CD4-positive, CD25-positive, alpha-beta regulatory T cell (primary cell): ENCODE results near the gene PRUNE2. TPM values are rescaled to one million over a fixed set of nuclear protein-coding genes. Genes with fewer than 3 reads are reported as not detected.

Source experiments
- ATAC-seq, 2 donors: fragments of 150-1000 bp; cut with Tn5 transposase; one replicate each; pipeline ENCODE4 v1.10.0; 2021; ENCODE audit warnings: low read depth in 2 of 2, moderate number of reproducible peaks in 2 of 2, moderate library complexity in 1 of 2
- DNase-seq, 3 donors: peaks; one replicate each; pipeline versions ENCODE4 v3.0.0 to v3.0.0-alpha.2; 2012 to 2022; ENCODE audit warnings: mixed read lengths in 1 of 3
- H3K27ac ChIP-seq: one replicate; pipeline ENCODE4 v1.7.0; 2013; ENCODE audit warnings: mild to moderate bottlenecking, low read length; ENCODE audit not compliant: insufficient read depth, poor library complexity, severe bottlenecking
- H3K27me3 ChIP-seq: one replicate; pipeline ENCODE4 v1.7.0; 2013; ENCODE audit warnings: low read length; ENCODE audit not compliant: control insufficient read depth, insufficient read depth
- H3K36me3 ChIP-seq: one replicate; pipeline ENCODE4 v1.7.0; 2013; ENCODE audit warnings: mild to moderate bottlenecking, low read length, moderate library complexity; ENCODE audit not compliant: control insufficient read depth, insufficient read depth
- H3K4me1 ChIP-seq: 2 replicates; pipeline ENCODE4 v1.7.0; 2013; ENCODE audit warnings: mild to moderate bottlenecking, low read length; ENCODE audit not compliant: insufficient read depth, control insufficient read depth, poor library complexity, severe bottlenecking
- H3K4me3 ChIP-seq: one replicate; pipeline ENCODE4 v1.7.0; 2013; ENCODE audit warnings: low read depth, mild to moderate bottlenecking, low read length, moderate library complexity
- H3K9me3 ChIP-seq, 2 experiments: 1 replicate in 1 of 2; 2 replicates in 1 of 2; pipeline ENCODE4 v1.7.0; 2013; ENCODE audit warnings: low read length in 2 of 2, mild to moderate bottlenecking in 1 of 2, moderate library complexity in 1 of 2; ENCODE audit not compliant: control insufficient read depth in 2 of 2
- H3K27ac Mint-ChIP-seq, 3 donors: one replicate each; pipeline ENCODE4 v1.8.0; 2020 to 2022; ENCODE audit warnings: mild to moderate bottlenecking in 3 of 3, mixed read lengths in 3 of 3, moderate library complexity in 2 of 3
- H3K27me3 Mint-ChIP-seq: one replicate; pipeline ENCODE4 v1.8.0; 2022; ENCODE audit warnings: mild to moderate bottlenecking, mixed read lengths
- H3K36me3 Mint-ChIP-seq: one replicate; pipeline ENCODE4 v1.8.0; 2020; ENCODE audit warnings: mixed read lengths
- H3K4me1 Mint-ChIP-seq, 4 donors: one replicate each; pipeline ENCODE4 v1.8.0; 2020 to 2022; ENCODE audit warnings: mixed read lengths in 4 of 4, mild to moderate bottlenecking in 1 of 4
- H3K4me3 Mint-ChIP-seq, 4 donors: one replicate each; pipeline ENCODE4 v1.8.0; 2020 to 2022; ENCODE audit warnings: mild to moderate bottlenecking in 4 of 4, mixed read lengths in 4 of 4, moderate library complexity in 3 of 4
- H3K9me3 Mint-ChIP-seq, 7 donors: one replicate each; pipeline ENCODE4 v1.8.0; 2020 to 2022; ENCODE audit warnings: mixed read lengths in 7 of 7, mild to moderate bottlenecking in 3 of 7, moderate library complexity in 2 of 7
- polyA plus RNA-seq, 4 donors: library from polyadenylated mRNA; unstranded; fragments of 300-500 nt; fragmentation: Illumina TruSeq; gene quantifications; one replicate each; pipeline ENCODE4 v1.2.3, GENCODE V29; 2021
- total RNA-seq: library from RNA; stranded (reverse); gene quantifications from one replicate; pipeline ENCODE4 v1.2.3, GENCODE V29; 2022

Gene PRUNE2
- total and polyA plus RNA-seq, 5 donors from 2014 or later, result 0.28 to 0.30 TPM; not detected in 3

- H3K27me3 ChIP-seq, result peaks cover 6% of the 10 kb centered on the region
Measured at GRCh38 chr9:76911971-76912370, 6.1 kb upstream of the PRUNE2 start.

GRCh38 chr9:76910861-76911260 is 4.9 kb upstream of the PRUNE2 start:
- Mint-ChIP-seq H3K9me3 (peaks cover 0 to 2% (median 0%) of the 10 kb centered on the region in 7 donors), H3K27ac (no peak overlapping the region), H3K4me3 (no peak overlapping the region), H3K36me3 (no peaks in the 10 kb centered on the region), H3K4me1 (peaks cover 0 to 2% (median 0%) of the 10 kb centered on the region in 4 donors), H3K27me3 (peaks cover 25% of the 10 kb centered on the region)
- Histone ChIP-seq H3K27ac (no peak overlapping the region), H3K9me3 (no peaks in the 10 kb centered on the region), H3K4me3 (no peak overlapping the region), H3K27me3 (peaks cover 12% of the 10 kb centered on the region), H3K36me3 (no peaks in the 10 kb centered on the region), H3K4me1 (no peaks in the 10 kb centered on the region)
- DNase-seq (no peak), ATAC-seq (no peak)

More at GRCh38 chr9:76911971-76912370, 6.1 kb upstream of the PRUNE2 start:
- H3K4me3 Mint-ChIP-seq, result no peak overlapping the region
- peaks cover 0 to 2% (median 0%) of the 10 kb centered on the region in 7 donors for H3K9me3 Mint-ChIP-seq
- no peaks in the 10 kb centered on the region for H3K36me3 Mint-ChIP-seq
- H3K9me3 ChIP-seq, result no peaks in the 10 kb centered on the region
- no peak overlapping the region for H3K27ac Mint-ChIP-seq
- H3K4me3 ChIP-seq, result no peak overlapping the region
- H3K4me1 ChIP-seq, result no peaks in the 10 kb centered on the region
- ATAC-seq, result no peak
- DNase-seq, result no peak
- no peaks in the 10 kb centered on the region for H3K4me1 Mint-ChIP-seq
- no peaks in the 10 kb centered on the region for H3K36me3 ChIP-seq
- peaks cover 19% of the 10 kb centered on the region for H3K27me3 Mint-ChIP-seq
- no peak overlapping the region for H3K27ac ChIP-seq

- Histone ChIP-seq H3K36me3 (no peaks in the 10 kb centered on the region), H3K9me3 (no peaks in the 10 kb centered on the region), H3K27ac (no peak overlapping the region), H3K27me3 (peaks cover 18% of the 10 kb centered on the region), H3K4me3 (no peak overlapping the region), H3K4me1 (no peaks in the 10 kb centered on the region)
- Mint-ChIP-seq H3K4me1 (peaks cover 0 to 2% (median 0%) of the 10 kb centered on the region in 4 donors), H3K9me3 (peaks cover 0 to 1% (median 0%) of the 10 kb centered on the region in 7 donors), H3K27me3 (peaks cover 35% of the 10 kb centered on the region), H3K27ac (no peak overlapping the region), H3K36me3 (no peaks in the 10 kb centered on the region), H3K4me3 (peak overlapping the region in 1 of 4 donors; percentile 24)
- DNase-seq (no peak), ATAC-seq (no peak)
Measured at GRCh38 chr9:76906647-76906975, 697 bp upstream of the PRUNE2 start.

GRCh38 chr9:76904661-76905457 is 1.1 kb downstream of the PRUNE2 start:
- Mint-ChIP-seq H3K36me3 (no peaks in the 10 kb centered on the region), H3K9me3 (peaks cover 0 to 2% (median 0%) of the 10 kb centered on the region in 7 donors), H3K27ac (no peak overlapping the region), H3K27me3 (peaks cover 35% of the 10 kb centered on the region), H3K4me3 (no peak overlapping the region), H3K4me1 (peaks cover 0 to 2% (median 0%) of the 10 kb centered on the region in 4 donors)
- no peaks in the 10 kb centered on the region for H3K9me3 ChIP-seq
- H3K4me3 ChIP-seq, result no peak overlapping the region
- no peaks in the 10 kb centered on the region for H3K4me1 ChIP-seq
- H3K36me3 ChIP-seq, result no peaks in the 10 kb centered on the region
- H3K27me3 ChIP-seq, result peaks cover 18% of the 10 kb centered on the region
- DNase-seq (no peak), ATAC-seq (no peak)
- H3K27ac ChIP-seq, result no peak overlapping the region

GRCh38 chr9:76902395-76902794 is 3.5 kb downstream of the PRUNE2 start:
- H3K4me1 ChIP-seq, result no peaks in the 10 kb centered on the region
- peaks cover 0 to 2% (median 0%) of the 10 kb centered on the region in 4 donors for H3K4me1 Mint-ChIP-seq
- peaks cover 14% of the 10 kb centered on the region for H3K27me3 ChIP-seq
- peaks cover 0 to 2% (median 0%) of the 10 kb centered on the region in 7 donors for H3K9me3 Mint-ChIP-seq
- H3K36me3 ChIP-seq, result no peaks in the 10 kb centered on the region
- no peak overlapping the region for H3K27ac ChIP-seq
- DNase-seq, result no peak
- no peak overlapping the region for H3K27ac Mint-ChIP-seq
- no peak overlapping the region for H3K4me3 ChIP-seq
- no peaks in the 10 kb centered on the region for H3K36me3 Mint-ChIP-seq
- no peak overlapping the region for H3K4me3 Mint-ChIP-seq
- H3K9me3 ChIP-seq, result no peaks in the 10 kb centered on the region
- ATAC-seq, result no peak
- peaks cover 25% of the 10 kb centered on the region for H3K27me3 Mint-ChIP-seq

GRCh38 chr9:76901801-76902200 is 4.1 kb downstream of the PRUNE2 start:
- ATAC-seq (no peak), DNase-seq (no peak)
- no peak overlapping the region for H3K27ac ChIP-seq
- no peaks in the 10 kb centered on the region for H3K36me3 ChIP-seq
- H3K4me3 Mint-ChIP-seq, result no peak overlapping the region
- H3K4me1 ChIP-seq, result no peaks in the 10 kb centered on the region
- H3K27ac Mint-ChIP-seq, result no peak overlapping the region
- H3K27me3 ChIP-seq, result peaks cover 12% of the 10 kb centered on the region
- no peaks in the 10 kb centered on the region for H3K9me3 ChIP-seq
- no peak overlapping the region for H3K4me3 ChIP-seq
- H3K27me3 Mint-ChIP-seq, result peaks cover 19% of the 10 kb centered on the region
- H3K9me3 Mint-ChIP-seq, result peaks cover 0 to 3% (median 0%) of the 10 kb centered on the region in 7 donors
- H3K36me3 Mint-ChIP-seq, result no peaks in the 10 kb centered on the region
- H3K4me1 Mint-ChIP-seq, result peaks cover 0 to 2% (median 0%) of the 10 kb centered on the region in 4 donors

- peaks cover 14% of the 10 kb centered on the region for H3K27me3 Mint-ChIP-seq
- Histone ChIP-seq H3K4me3 (no peak overlapping the region), H3K36me3 (no peaks in the 10 kb centered on the region), H3K9me3 (no peaks in the 10 kb centered on the region), H3K27me3 (peaks cover 8% of the 10 kb centered on the region), H3K4me1 (no peaks in the 10 kb centered on the region), H3K27ac (no peak overlapping the region)
- no peak overlapping the region for H3K27ac Mint-ChIP-seq
- H3K9me3 Mint-ChIP-seq, result peaks cover 0 to 4% (median 0%) of the 10 kb centered on the region in 7 donors
- no peak for ATAC-seq
- H3K4me3 Mint-ChIP-seq, result no peak overlapping the region
- no peaks in the 10 kb centered on the region for H3K4me1 Mint-ChIP-seq
- no peak for DNase-seq
- H3K36me3 Mint-ChIP-seq, result no peaks in the 10 kb centered on the region
Measured at GRCh38 chr9:76900884-76901440, 5.0 kb downstream of the PRUNE2 start.
